Measurements from ENCODE around the gene OAS2.

The OAS2 gene

GRCh38 chr12:113050795-113051194, 72.5 kb downstream of the OAS2 start:
- peak overlapping the region; percentile 83 for H3K4me2 ChIP-seq
- peaks cover 86% of the 10 kb centered on the region for H3K4me1 ChIP-seq
- no peak for TF ChIP-seq Cebpa-rat (IDR thresholded peaks at IDR 0.05)

GRCh38 chr12:113051759-113052158, 73.4 kb downstream of the OAS2 start:
- no peaks in the 10 kb centered on the region for H4K20me1 ChIP-seq
- no peaks in the 10 kb centered on the region for H3K36me3 ChIP-seq
- peak overlapping the region; percentile 83 for H3K4me2 ChIP-seq
- peak overlapping the region; percentile 55; the same call in 1 of the 2 replicates for H3K9ac ChIP-seq
- H3K9me3 ChIP-seq, result no peaks in the 10 kb centered on the region
- no peak overlapping the region for H3K4me3 ChIP-seq
- peaks cover 92% of the 10 kb centered on the region for H3K4me1 ChIP-seq
- peaks cover 16% of the 10 kb centered on the region; the same call in 1 of the 2 replicates for H3K27me3 ChIP-seq
- peak overlapping the region; percentile 67 for H3K27ac ChIP-seq
- no peak for TF ChIP-seq Cebpa-rat (IDR thresholded peaks at IDR 0.05)

More at GRCh38 chr12:113050795-113051194, 72.5 kb downstream of the OAS2 start:
- Histone ChIP-seq H3K27ac (0 out of 2 replicates have a peak overlapping the region, but pooled peaks have one; percentile 18), H3K36me3 (no peaks in the 10 kb centered on the region), H3K4me3 (no peak overlapping the region), H3K9ac (no peak overlapping the region), H3K27me3 (peaks cover 6% of the 10 kb centered on the region; the same call in 1 of the 2 replicates), H3K9me3 (no peaks in the 10 kb centered on the region), H4K20me1 (no peaks in the 10 kb centered on the region)

- Histone ChIP-seq H3K27me3 (peaks cover 20% of the 10 kb centered on the region; the same call in 1 of the 2 replicates), H3K4me3 (peak overlapping the region; percentile 20; the same call in 1 of the 2 replicates), H3K9ac (peak overlapping the region; percentile 55), H3K4me1 (peaks cover 89% of the 10 kb centered on the region), H4K20me1 (no peaks in the 10 kb centered on the region), H3K9me3 (no peaks in the 10 kb centered on the region), H3K27ac (peak overlapping the region; percentile 67), H3K4me2 (peak overlapping the region; percentile 83), H3K36me3 (no peaks in the 10 kb centered on the region)
- TF ChIP-seq Cebpa-rat (IDR thresholded peaks at IDR 0.05), result no peak
Measured at GRCh38 chr12:113052326-113052725, 74.0 kb downstream of the OAS2 start.

GRCh38 chr12:113054948-113055486, 76.7 kb downstream of the OAS2 start:
- H3K4me2 ChIP-seq, result peak overlapping the region; percentile 94
- H3K4me1 ChIP-seq, result peaks cover 89% of the 10 kb centered on the region

DNA sequence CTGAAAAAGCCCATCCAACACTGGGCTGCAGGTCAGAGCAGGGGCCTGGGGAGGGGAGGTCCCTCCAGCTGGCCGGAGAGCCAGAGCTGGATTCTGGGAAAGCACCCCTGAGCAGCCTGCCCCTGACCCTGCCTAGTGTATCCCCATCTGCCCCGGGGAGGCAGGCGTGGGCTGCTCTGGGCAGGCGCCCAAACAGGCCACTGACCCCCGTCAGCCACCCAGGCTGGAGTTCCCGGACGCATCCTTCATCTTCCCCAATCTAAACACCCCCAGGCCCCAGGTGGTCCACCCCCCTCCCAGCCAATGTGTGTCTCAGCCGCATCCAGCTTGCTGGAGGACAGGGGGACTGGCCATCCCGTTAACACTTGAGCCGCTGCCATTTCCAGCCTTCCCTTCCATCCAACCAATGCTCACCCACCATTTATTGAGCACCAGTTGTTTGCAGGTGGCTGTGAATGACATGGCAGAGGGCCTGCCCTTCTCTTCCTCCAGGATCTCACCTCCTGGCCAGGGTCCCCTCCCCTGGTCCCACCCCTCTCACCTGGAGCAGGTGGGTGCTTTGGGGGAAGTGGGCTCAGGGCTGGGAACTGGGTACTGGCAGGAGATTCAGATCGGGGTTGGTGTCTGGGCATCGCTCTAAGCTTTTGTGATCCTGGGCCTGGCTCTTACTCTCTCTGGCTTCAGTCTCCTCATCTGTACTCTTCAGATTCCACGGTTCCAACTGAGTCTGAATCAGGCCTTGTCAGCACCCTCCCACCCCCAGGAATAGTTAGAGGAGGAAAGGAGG, 77.5 kb downstream of the OAS2 start:
- Histone ChIP-seq H3K27ac (peak overlapping the region; percentile 89), H3K4me1 (peaks cover 89% of the 10 kb centered on the region), H3K27me3 (peaks cover 26% of the 10 kb centered on the region; the same call in 1 of the 2 replicates), H3K9ac (peak overlapping the region; percentile 88), H3K4me2 (peak overlapping the region; percentile 94), H3K36me3 (no peaks in the 10 kb centered on the region; the same call in 1 of the 2 replicates), H3K9me3 (no peaks in the 10 kb centered on the region), H4K20me1 (peaks cover 24% of the 10 kb centered on the region), H3K4me3 (peak overlapping the region; percentile 91)
- TF ChIP-seq Cebpa-rat (IDR thresholded peaks at IDR 0.05), result no peak

More at GRCh38 chr12:113054948-113055486, 76.7 kb downstream of the OAS2 start:
- H3K27me3 ChIP-seq, result peaks cover 26% of the 10 kb centered on the region; the same call in 1 of the 2 replicates
- no peaks in the 10 kb centered on the region for H3K9me3 ChIP-seq
- H3K27ac ChIP-seq, result no peak overlapping the region; the same call in 1 of the 2 replicates
- no peak for TF ChIP-seq Cebpa-rat (IDR thresholded peaks at IDR 0.05)
- no peak overlapping the region for H3K9ac ChIP-seq
- H3K4me3 ChIP-seq, result no peak overlapping the region
- peaks cover 17% of the 10 kb centered on the region for H4K20me1 ChIP-seq
- no peaks in the 10 kb centered on the region; the same call in 1 of the 2 replicates for H3K36me3 ChIP-seq

GRCh38 chr12:113056381-113056630, 78.0 kb downstream of the OAS2 start:
- H3K27ac ChIP-seq, result peak overlapping the region; percentile 89
- TF ChIP-seq Cebpa-rat (IDR thresholded peaks at IDR 0.05), result no peak
- H3K27me3 ChIP-seq, result peaks cover 26% of the 10 kb centered on the region; the same call in 1 of the 2 replicates
- peaks cover 29% of the 10 kb centered on the region for H4K20me1 ChIP-seq
- peak overlapping the region; percentile 91 for H3K4me3 ChIP-seq
- peak overlapping the region; percentile 88 for H3K9ac ChIP-seq
- peak overlapping the region; percentile 94 for H3K4me2 ChIP-seq
- H3K36me3 ChIP-seq, result no peaks in the 10 kb centered on the region; the same call in 1 of the 2 replicates
- peaks cover 89% of the 10 kb centered on the region for H3K4me1 ChIP-seq
- no peaks in the 10 kb centered on the region for H3K9me3 ChIP-seq

- Histone ChIP-seq H3K9me3 (no peaks in the 10 kb centered on the region), H3K4me3 (peak within 1 kb of the TSS; percentile 91), H3K27ac (peak within 1 kb of the TSS; percentile 89), H3K27me3 (peaks cover 26% of the 10 kb centered on the region; the same call in 1 of the 2 replicates), H3K4me2 (peak within 1 kb of the TSS; percentile 94), H3K9ac (peak within 1 kb of the TSS; percentile 88), H4K20me1 (peaks cover 35% of the 10 kb centered on the region), H3K4me1 (peaks cover 89% of the 10 kb centered on the region), H3K36me3 (no peaks in the 10 kb centered on the region; the same call in 1 of the 2 replicates)
- TF ChIP-seq Cebpa-rat (IDR thresholded peaks at IDR 0.05), result no peak
Measured at GRCh38 chr12:113056631-113057488, 78.5 kb downstream of the OAS2 start, which contains the start of gene DTX1. TSS of gene DTX1 (plus strand) at chr12:113056730. CDS start at chr12:113058193, 1,463 bp downstream.

DNA sequence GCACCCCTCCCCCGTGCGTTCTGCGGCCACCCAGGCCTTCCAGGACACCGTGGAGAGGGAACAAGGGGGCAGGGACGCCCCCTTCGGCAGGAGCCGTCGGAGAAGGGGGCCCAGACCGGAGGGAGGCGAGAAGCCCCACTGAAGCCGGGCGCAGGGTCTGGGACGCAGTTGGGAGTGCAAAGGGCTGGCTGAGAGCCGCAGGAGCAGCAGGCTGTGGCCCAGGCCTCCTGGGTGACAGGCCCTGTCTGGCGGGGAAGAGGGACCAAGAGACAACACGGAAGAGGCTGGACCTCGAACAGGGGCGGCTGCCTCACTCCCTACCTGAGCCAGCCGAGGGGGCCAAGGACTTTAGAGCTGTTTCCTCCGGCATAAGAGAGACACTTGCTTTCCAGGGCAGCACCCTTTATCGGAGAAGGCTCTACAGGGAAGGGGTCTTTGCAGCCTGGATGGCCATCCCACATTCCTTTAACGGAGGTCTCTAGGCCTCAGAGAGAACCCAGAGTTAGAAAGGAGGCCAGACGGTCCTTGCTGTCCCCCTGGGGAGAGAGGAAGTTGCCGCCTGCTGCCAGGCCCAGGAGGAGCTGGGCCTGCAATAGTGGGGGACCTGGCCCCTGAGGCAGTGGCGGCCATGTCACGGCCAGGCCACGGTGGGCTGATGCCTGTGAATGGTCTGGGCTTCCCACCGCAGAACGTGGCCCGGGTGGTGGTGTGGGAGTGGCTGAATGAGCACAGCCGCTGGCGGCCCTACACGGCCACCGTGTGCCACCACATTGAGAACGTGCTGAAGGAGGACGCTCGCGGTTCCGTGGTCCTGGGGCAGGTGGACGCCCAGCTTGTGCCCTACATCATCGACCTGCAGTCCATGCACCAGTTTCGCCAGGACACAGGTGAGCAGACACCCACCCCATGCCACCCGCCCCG, 79.5 kb downstream of the OAS2 start:
- no peak for TF ChIP-seq Cebpa-rat (IDR thresholded peaks at IDR 0.05)
- Histone ChIP-seq H3K4me2 (peak overlapping the region; percentile 94), H3K9me3 (no peaks in the 10 kb centered on the region), H3K36me3 (no peaks in the 10 kb centered on the region; the same call in 1 of the 2 replicates), H3K27me3 (peaks cover 26% of the 10 kb centered on the region; the same call in 1 of the 2 replicates), H3K4me3 (peak overlapping the region; percentile 91), H3K27ac (peak overlapping the region; percentile 89), H3K9ac (peak overlapping the region; percentile 88), H3K4me1 (peaks cover 89% of the 10 kb centered on the region), H4K20me1 (peaks cover 45% of the 10 kb centered on the region)
